WTC11 (cell line): Measurements from ENCODE around the gene TM9SF3. TPM values are rescaled to one million over a fixed set of nuclear protein-coding genes. Genes with fewer than 3 reads are reported as not detected.

ENCODE experiments used
- ATAC-seq: fragments of 200-7000 bp; cut with Tn5 transposase; 2 replicates; pipeline ENCODE4 v1.10.0; 2021; ENCODE audit warnings: mild to moderate bottlenecking, moderate library complexity
- CTCF ChIA-PET: fragments of 300-600 bp; sonication (Branson Sonifier 250); formaldehyde crosslinking; loops from one replicate; lab custom pipeline; 2021; ENCODE audit warnings: antibody characterized with exemption; lab: Charles Lee
- POLR2A ChIA-PET: fragments of 350-600 bp; sonication (Branson Sonifier 250); formaldehyde crosslinking; loops from one replicate; lab custom pipeline; 2021; ENCODE audit warnings: antibody characterized with exemption; lab: Charles Lee
- DNase-seq: peaks from one replicate; pipeline ENCODE4 v3.0.0; 2021; ENCODE audit warnings: low spot score
- H3K27ac Mint-ChIP-seq: 2 replicates; pipeline ENCODE4 v1.8.0; 2021; ENCODE audit warnings: mixed read lengths
- H3K27me3 Mint-ChIP-seq: 2 replicates; pipeline ENCODE4 v1.8.0; 2021; ENCODE audit warnings: low read depth, mild to moderate bottlenecking, moderate library complexity, mixed read lengths
- H3K36me3 Mint-ChIP-seq: 2 replicates; pipeline ENCODE4 v1.8.0; 2021; ENCODE audit warnings: mixed read lengths
- H3K4me1 Mint-ChIP-seq: 2 replicates; pipeline ENCODE4 v1.8.0; 2022; ENCODE audit warnings: mixed read lengths
- H3K4me3 Mint-ChIP-seq: 2 replicates; pipeline ENCODE4 v1.8.0; 2021; ENCODE audit warnings: mild to moderate bottlenecking, moderate library complexity, mixed read lengths
- H3K9me3 Mint-ChIP-seq: 2 replicates; pipeline ENCODE4 v1.8.0; 2021; ENCODE audit warnings: mixed read lengths
- ATF3 ChIP-seq: sonication (generic); formaldehyde crosslinking; conservative IDR thresholded peaks from 2 replicates; pipeline ENCODE4 v1.8.1; 2022; ENCODE audit warnings: mild to moderate bottlenecking, missing genetic modification reagents
- CDX4 ChIP-seq: fragments of 250-450 bp; sonication (Bioruptor Pico); IDR thresholded peaks from 2 replicates; pipeline ENCODE4 v1.9.0; 2021; ENCODE audit warnings: moderate library complexity, mild to moderate bottlenecking, inconsistent platforms, borderline replicate concordance
- CREM ChIP-seq: sonication (generic); formaldehyde crosslinking; IDR thresholded peaks from 2 replicates; pipeline ENCODE4 v1.8.1; 2022; ENCODE audit warnings: mild to moderate bottlenecking, missing genetic modification reagents, moderate library complexity
- CTCF ChIP-seq: fragments of 200-600 bp; IDR thresholded peaks from 2 replicates; pipeline ENCODE4 v1.8.0; 2022; ENCODE audit warnings: antibody characterized with exemption
- ELF4 ChIP-seq: sonication (generic); formaldehyde crosslinking; IDR thresholded peaks from 2 replicates; pipeline ENCODE4 v1.8.1; 2022; ENCODE audit warnings: low read depth, mild to moderate bottlenecking, moderate library complexity, missing genetic modification reagents
- ERG ChIP-seq: fragments of 250-450 bp; sonication (Bioruptor Pico); IDR thresholded peaks from 2 replicates; pipeline ENCODE4 v1.8.0; 2021; ENCODE audit warnings: mild to moderate bottlenecking
- ESRRA ChIP-seq: sonication (generic); formaldehyde crosslinking; IDR thresholded peaks from 2 replicates; pipeline ENCODE4 v1.8.1; 2022; ENCODE audit warnings: mild to moderate bottlenecking, missing genetic modification reagents, borderline replicate concordance
- ETV6 ChIP-seq: sonication (generic); formaldehyde crosslinking; IDR thresholded peaks from 2 replicates; pipeline ENCODE4 v1.8.1; 2022; ENCODE audit warnings: mild to moderate bottlenecking, missing genetic modification reagents
- GRHL2 ChIP-seq: fragments of 250-450 bp; sonication (Bioruptor Pico); IDR thresholded peaks from 2 replicates; pipeline ENCODE4 v1.8.0; 2022; ENCODE audit warnings: mild to moderate bottlenecking, moderate library complexity; ENCODE audit not compliant: insufficient replicate concordance, severe bottlenecking
- IRF1 ChIP-seq: sonication (generic); formaldehyde crosslinking; IDR thresholded peaks from 2 replicates; pipeline ENCODE4 v1.8.0; 2023; ENCODE audit warnings: missing genetic modification reagents
- IRF2 ChIP-seq: sonication (generic); formaldehyde crosslinking; IDR thresholded peaks from 2 replicates; pipeline ENCODE4 v1.8.0; 2022; ENCODE audit warnings: low read depth, missing genetic modification reagents, borderline replicate concordance
- MAX ChIP-seq: sonication (generic); formaldehyde crosslinking; IDR thresholded peaks from 2 replicates; pipeline ENCODE4 v1.8.0; 2022; ENCODE audit warnings: mild to moderate bottlenecking, missing genetic modification reagents
- NFE2L1 ChIP-seq: sonication (generic); formaldehyde crosslinking; IDR thresholded peaks from 2 replicates; pipeline ENCODE4 v1.8.1; 2023; ENCODE audit warnings: missing genetic modification reagents
- PRRX2 ChIP-seq: fragments of 250-450 bp; sonication (Bioruptor Pico); IDR thresholded peaks from 2 replicates; pipeline ENCODE4 v1.8.0; 2021; ENCODE audit warnings: mild to moderate bottlenecking
- SOX15 ChIP-seq: fragments of 250-450 bp; sonication (Bioruptor Pico); IDR thresholded peaks from 2 replicates; pipeline ENCODE4 v1.9.0; 2021; ENCODE audit warnings: mild to moderate bottlenecking
- TP53 ChIP-seq: sonication (generic); formaldehyde crosslinking; IDR thresholded peaks from 2 replicates; pipeline ENCODE4 v1.8.1; 2023; ENCODE audit warnings: mild to moderate bottlenecking, missing genetic modification reagents
- USF1 ChIP-seq: sonication (generic); formaldehyde crosslinking; IDR thresholded peaks from 2 replicates; pipeline ENCODE4 v1.8.0; 2022; ENCODE audit warnings: mild to moderate bottlenecking, missing genetic modification reagents
- ZNF121 ChIP-seq: sonication (generic); formaldehyde crosslinking; IDR thresholded peaks from 2 replicates; pipeline ENCODE4 v1.8.0; 2023; ENCODE audit warnings: missing genetic modification reagents
- ZNF512 ChIP-seq: sonication (generic); formaldehyde crosslinking; IDR thresholded peaks from 2 replicates; pipeline ENCODE4 v1.8.1; 2022; ENCODE audit warnings: missing genetic modification reagents, borderline replicate concordance
- total RNA-seq: library from RNA; stranded (reverse); gene quantifications from 3 replicates; pipeline ENCODE4 v1.2.3, GENCODE V29; 2021

TM9SF3 gene
- total RNA-seq, 1 experiment from 2014 or later = 116 TPM

- TF ChIP-seq ZNF512 (CRISPR knock-in tag) (no peak), ERG (CRISPR knock-in tag) (no peak)
Observed at GRCh38 chr10:96609510-96609909, 22.7 kb upstream of the TM9SF3 start (continued).

- Mint-ChIP-seq H3K27me3 (no peaks in the 10 kb centered on the region), H3K9me3 (no peaks in the 10 kb centered on the region), H3K4me3 (no peak overlapping the region), H3K36me3 (no peaks in the 10 kb centered on the region), H3K4me1 (peaks cover 7% of the 10 kb centered on the region; the same call in 1 of the 2 replicates), H3K27ac (no peak overlapping the region)
- ATAC-seq = no peak
- ChIA-PET CTCF (interaction anchor here (0.8 to 2.0 kb wide), 2 partner anchors 417 to 588 kb away, joined by 3 to 6 read pairs; no protein-coding TSS in a partner anchor), POLR2A (no interaction called here)
- no peak for DNase-seq
- TF ChIP-seq ELF4 (CRISPR knock-in tag) = no peak
Observed at GRCh38 chr10:96608805-96609204, 22.0 kb upstream of the TM9SF3 start.

GRCh38 chr10:96608262-96608661, 21.4 kb upstream of the TM9SF3 start:
- ATAC-seq (no peak), DNase-seq (no peak)
- POLR2A ChIA-PET = no interaction called here
- H3K4me1 Mint-ChIP-seq = peaks cover 7% of the 10 kb centered on the region; the same call in 1 of the 2 replicates
- H3K36me3 Mint-ChIP-seq = no peaks in the 10 kb centered on the region
- H3K27ac Mint-ChIP-seq = no peak overlapping the region
- CTCF ChIA-PET = interaction anchor here (0.8 to 2.0 kb wide), 2 partner anchors 417 to 589 kb away, joined by 3 to 6 read pairs; no protein-coding TSS in a partner anchor
- H3K9me3 Mint-ChIP-seq = no peaks in the 10 kb centered on the region
- H3K27me3 Mint-ChIP-seq = no peaks in the 10 kb centered on the region
- TF ChIP-seq USF1 (CRISPR knock-in tag) = no peak
- TF ChIP-seq GRHL2 (CRISPR knock-in tag) = no peak
- no peak for TF ChIP-seq ESRRA (CRISPR knock-in tag)
- TF ChIP-seq CREM (CRISPR knock-in tag) = no peak
- H3K4me3 Mint-ChIP-seq = no peak overlapping the region

GRCh38 chr10:96606946-96607345, 20.1 kb upstream of the TM9SF3 start:
- DNase-seq = no peak
- no peaks in the 10 kb centered on the region for H3K9me3 Mint-ChIP-seq
- CTCF ChIA-PET = interaction anchor here (1.2 kb wide), 1 partner anchor 232 kb away, joined by 4 read pairs; no protein-coding TSS in a partner anchor
- no peaks in the 10 kb centered on the region for H3K27me3 Mint-ChIP-seq
- no peak overlapping the region for H3K4me3 Mint-ChIP-seq
- H3K36me3 Mint-ChIP-seq = no peaks in the 10 kb centered on the region
- peaks cover 7% of the 10 kb centered on the region; the same call in 1 of the 2 replicates for H3K4me1 Mint-ChIP-seq
- POLR2A ChIA-PET = interaction anchor here (0.5 kb wide), 1 partner anchor 43 kb away, joined by 3 read pairs; no protein-coding TSS in a partner anchor
- no peak for TF ChIP-seq ESRRA (CRISPR knock-in tag)
- no peak for TF ChIP-seq NFE2L1
- TF ChIP-seq ATF3 (CRISPR knock-in tag) = no peak
- no peak for TF ChIP-seq PRRX2 (CRISPR knock-in tag)
- TF ChIP-seq IRF2 = no peak
- no peak for TF ChIP-seq ETV6
- TF ChIP-seq IRF1 = no peak
- no peak for TF ChIP-seq CTCF
- TF ChIP-seq TP53 (CRISPR knock-in tag) = no peak
- TF ChIP-seq MAX (CRISPR knock-in tag) = no peak
- TF ChIP-seq ZNF121 (CRISPR knock-in tag) = no peak
- TF ChIP-seq SOX15 (CRISPR knock-in tag) = no peak
- no peak for TF ChIP-seq CDX4
- no peak overlapping the region for H3K27ac Mint-ChIP-seq
- ATAC-seq = no peak; the same call in 1 of the 2 replicates
